ENCODE measurements around the gene SKIC3. TPM values are rescaled to one million over a fixed set of nuclear protein-coding genes. Genes with fewer than 3 reads are reported as not detected.

The SKIC3 gene
- total and polyA plus RNA-seq, 4 donors = 13.4 to 53.8 (median 29.0) TPM

DNA sequence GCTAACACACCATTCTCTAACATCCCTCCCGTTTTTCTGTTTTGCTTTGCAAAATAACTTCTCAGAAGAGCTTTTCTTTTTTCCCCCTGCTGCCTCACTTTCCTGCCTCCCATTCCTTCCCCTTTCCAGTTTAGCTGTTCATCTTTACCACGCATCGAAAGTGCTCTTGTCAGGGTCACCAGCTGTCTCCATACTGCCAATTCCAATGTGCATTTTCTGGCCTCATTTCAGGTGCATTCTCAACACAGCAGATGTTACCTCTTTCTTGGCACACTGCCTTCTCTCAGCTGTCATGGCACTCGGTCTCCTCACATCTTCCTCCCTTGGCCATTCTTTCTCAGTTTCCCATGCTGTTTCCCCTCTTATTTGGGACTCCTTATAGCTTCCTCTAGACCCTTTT, 9.7 kb upstream of the SKIC3 start:
- Histone ChIP-seq H3K4me1 (ENCODE audit: control insufficient read depth in 4 of 4, insufficient read depth in 4 of 4, low read length in 3 of 4) (no peaks in the 10 kb centered on the region), H3K27me3 (ENCODE audit: control insufficient read depth in 4 of 4, insufficient read depth in 4 of 4, low read length in 3 of 4) (no peaks in the 10 kb centered on the region)

GRCh38 chr5:95563367-95563766, 8.6 kb upstream of the SKIC3 start:
- H3K4me3 ChIP-seq (ENCODE audit: low read depth in 1 of 3, low read length in 3 of 3) = no peak overlapping the region
- no peak for DNase-seq (ENCODE audit: low spot score)
- no peak overlapping the region for H3K9ac ChIP-seq (ENCODE audit: low read depth in 1 of 2, low read length in 2 of 2)
- TF ChIP-seq, protein P1, sequence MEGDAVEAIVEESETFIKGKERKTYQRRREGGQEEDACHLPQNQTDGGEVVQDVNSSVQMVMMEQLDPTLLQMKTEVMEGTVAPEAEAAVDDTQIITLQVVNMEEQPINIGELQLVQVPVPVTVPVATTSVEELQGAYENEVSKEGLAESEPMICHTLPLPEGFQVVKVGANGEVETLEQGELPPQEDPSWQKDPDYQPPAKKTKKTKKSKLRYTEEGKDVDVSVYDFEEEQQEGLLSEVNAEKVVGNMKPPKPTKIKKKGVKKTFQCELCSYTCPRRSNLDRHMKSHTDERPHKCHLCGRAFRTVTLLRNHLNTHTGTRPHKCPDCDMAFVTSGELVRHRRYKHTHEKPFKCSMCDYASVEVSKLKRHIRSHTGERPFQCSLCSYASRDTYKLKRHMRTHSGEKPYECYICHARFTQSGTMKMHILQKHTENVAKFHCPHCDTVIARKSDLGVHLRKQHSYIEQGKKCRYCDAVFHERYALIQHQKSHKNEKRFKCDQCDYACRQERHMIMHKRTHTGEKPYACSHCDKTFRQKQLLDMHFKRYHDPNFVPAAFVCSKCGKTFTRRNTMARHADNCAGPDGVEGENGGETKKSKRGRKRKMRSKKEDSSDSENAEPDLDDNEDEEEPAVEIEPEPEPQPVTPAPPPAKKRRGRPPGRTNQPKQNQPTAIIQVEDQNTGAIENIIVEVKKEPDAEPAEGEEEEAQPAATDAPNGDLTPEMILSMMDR (IDR thresholded peaks at IDR 0.05; ENCODE audit: low read depth, low read length, missing input control) = no peak
- TF ChIP-seq, protein P2, sequence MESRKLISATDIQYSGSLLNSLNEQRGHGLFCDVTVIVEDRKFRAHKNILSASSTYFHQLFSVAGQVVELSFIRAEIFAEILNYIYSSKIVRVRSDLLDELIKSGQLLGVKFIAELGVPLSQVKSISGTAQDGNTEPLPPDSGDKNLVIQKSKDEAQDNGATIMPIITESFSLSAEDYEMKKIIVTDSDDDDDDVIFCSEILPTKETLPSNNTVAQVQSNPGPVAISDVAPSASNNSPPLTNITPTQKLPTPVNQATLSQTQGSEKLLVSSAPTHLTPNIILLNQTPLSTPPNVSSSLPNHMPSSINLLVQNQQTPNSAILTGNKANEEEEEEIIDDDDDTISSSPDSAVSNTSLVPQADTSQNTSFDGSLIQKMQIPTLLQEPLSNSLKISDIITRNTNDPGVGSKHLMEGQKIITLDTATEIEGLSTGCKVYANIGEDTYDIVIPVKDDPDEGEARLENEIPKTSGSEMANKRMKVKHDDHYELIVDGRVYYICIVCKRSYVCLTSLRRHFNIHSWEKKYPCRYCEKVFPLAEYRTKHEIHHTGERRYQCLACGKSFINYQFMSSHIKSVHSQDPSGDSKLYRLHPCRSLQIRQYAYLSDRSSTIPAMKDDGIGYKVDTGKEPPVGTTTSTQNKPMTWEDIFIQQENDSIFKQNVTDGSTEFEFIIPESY (IDR thresholded peaks at IDR 0.05) = no peak
- TF ChIP-seq SP1 (IDR thresholded peaks at IDR 0.05) (no peak), FOXA2 (IDR thresholded peaks at IDR 0.05) (no peak), EGR1 (IDR thresholded peaks at IDR 0.05; ENCODE audit: low read depth in 2 of 2) (no peak), TAF1 (conservative IDR thresholded peaks at IDR 0.05) (no peak), GABPA (IDR thresholded peaks at IDR 0.05 in 1 of 2, conservative IDR thresholded peaks at IDR 0.05 in 1 of 2) (no peak), NR2F2 (IDR thresholded peaks at IDR 0.05) (no peak), JUND (IDR thresholded peaks at IDR 0.05) (no peak), RAD21 (IDR thresholded peaks at IDR 0.05) (no peak), ATF3 (IDR thresholded peaks at IDR 0.05) (no peak), RXRA (IDR thresholded peaks at IDR 0.05) (no peak), FOXA1 (IDR thresholded peaks at IDR 0.05) (no peak), HNF4G (IDR thresholded peaks at IDR 0.05) (no peak), HNF4A (conservative IDR thresholded peaks at IDR 0.05) (no peak), YY1 (IDR thresholded peaks at IDR 0.05) (no peak)
- TF ChIP-seq, protein P3, sequence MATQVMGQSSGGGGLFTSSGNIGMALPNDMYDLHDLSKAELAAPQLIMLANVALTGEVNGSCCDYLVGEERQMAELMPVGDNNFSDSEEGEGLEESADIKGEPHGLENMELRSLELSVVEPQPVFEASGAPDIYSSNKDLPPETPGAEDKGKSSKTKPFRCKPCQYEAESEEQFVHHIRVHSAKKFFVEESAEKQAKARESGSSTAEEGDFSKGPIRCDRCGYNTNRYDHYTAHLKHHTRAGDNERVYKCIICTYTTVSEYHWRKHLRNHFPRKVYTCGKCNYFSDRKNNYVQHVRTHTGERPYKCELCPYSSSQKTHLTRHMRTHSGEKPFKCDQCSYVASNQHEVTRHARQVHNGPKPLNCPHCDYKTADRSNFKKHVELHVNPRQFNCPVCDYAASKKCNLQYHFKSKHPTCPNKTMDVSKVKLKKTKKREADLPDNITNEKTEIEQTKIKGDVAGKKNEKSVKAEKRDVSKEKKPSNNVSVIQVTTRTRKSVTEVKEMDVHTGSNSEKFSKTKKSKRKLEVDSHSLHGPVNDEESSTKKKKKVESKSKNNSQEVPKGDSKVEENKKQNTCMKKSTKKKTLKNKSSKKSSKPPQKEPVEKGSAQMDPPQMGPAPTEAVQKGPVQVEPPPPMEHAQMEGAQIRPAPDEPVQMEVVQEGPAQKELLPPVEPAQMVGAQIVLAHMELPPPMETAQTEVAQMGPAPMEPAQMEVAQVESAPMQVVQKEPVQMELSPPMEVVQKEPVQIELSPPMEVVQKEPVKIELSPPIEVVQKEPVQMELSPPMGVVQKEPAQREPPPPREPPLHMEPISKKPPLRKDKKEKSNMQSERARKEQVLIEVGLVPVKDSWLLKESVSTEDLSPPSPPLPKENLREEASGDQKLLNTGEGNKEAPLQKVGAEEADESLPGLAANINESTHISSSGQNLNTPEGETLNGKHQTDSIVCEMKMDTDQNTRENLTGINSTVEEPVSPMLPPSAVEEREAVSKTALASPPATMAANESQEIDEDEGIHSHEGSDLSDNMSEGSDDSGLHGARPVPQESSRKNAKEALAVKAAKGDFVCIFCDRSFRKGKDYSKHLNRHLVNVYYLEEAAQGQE (IDR thresholded peaks at IDR 0.05) = no peak
- TF ChIP-seq, protein P4, sequence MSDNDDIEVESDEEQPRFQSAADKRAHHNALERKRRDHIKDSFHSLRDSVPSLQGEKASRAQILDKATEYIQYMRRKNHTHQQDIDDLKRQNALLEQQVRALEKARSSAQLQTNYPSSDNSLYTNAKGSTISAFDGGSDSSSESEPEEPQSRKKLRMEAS (IDR thresholded peaks at IDR 0.05) = no peak
- no peak overlapping the region for H3K27ac ChIP-seq (ENCODE audit: low read depth in 1 of 2, low read length in 2 of 2)
- no peaks in the 10 kb centered on the region for H3K27me3 ChIP-seq (ENCODE audit: control insufficient read depth in 4 of 4, insufficient read depth in 4 of 4, low read length in 3 of 4)
- H3K9me3 ChIP-seq (ENCODE audit: control insufficient read depth in 4 of 4, low read length in 3 of 4) = no peaks in the 10 kb centered on the region
- peaks cover 0 to 6% (median under 1%) of the 10 kb centered on the region in 4 donors for H3K36me3 ChIP-seq (ENCODE audit: control insufficient read depth in 4 of 4, insufficient read depth in 3 of 4, low read depth in 1 of 4, low read length in 3 of 4)
- no peaks in the 10 kb centered on the region for H3K4me1 ChIP-seq (ENCODE audit: control insufficient read depth in 4 of 4, insufficient read depth in 4 of 4, low read length in 3 of 4)
- WGBS = 92% methylated on average over 5 of the region's 5 CpGs

More for the DNA sequence above, 9.7 kb upstream of the SKIC3 start:
- 88% methylated on average over 4 of the region's 4 CpGs for WGBS
- H3K27ac ChIP-seq (ENCODE audit: low read depth in 1 of 2, low read length in 2 of 2) = no peak overlapping the region
- TF ChIP-seq, protein P2 (IDR thresholded peaks at IDR 0.05) = no peak
- TF ChIP-seq RAD21 (IDR thresholded peaks at IDR 0.05) (no peak), YY1 (IDR thresholded peaks at IDR 0.05) (no peak)
- no peak for DNase-seq (ENCODE audit: low spot score)
- H3K9ac ChIP-seq (ENCODE audit: low read depth in 1 of 2, low read length in 2 of 2) = no peak overlapping the region
- H3K4me3 ChIP-seq (ENCODE audit: low read depth in 1 of 3, low read length in 3 of 3) = no peak overlapping the region
- H3K36me3 ChIP-seq (ENCODE audit: control insufficient read depth in 4 of 4, insufficient read depth in 3 of 4, low read depth in 1 of 4, low read length in 3 of 4) = peaks cover 0 to 6% (median 2%) of the 10 kb centered on the region in 4 donors
- no peaks in the 10 kb centered on the region for H3K9me3 ChIP-seq (ENCODE audit: control insufficient read depth in 4 of 4, low read length in 3 of 4)
